Esophagus muscularis mucosa (tissue), 4 donors: ENCODE results near the gene PYHIN1. TPM values are rescaled to one million over a fixed set of nuclear protein-coding genes. Genes with fewer than 3 reads are reported as not detected.

Experiments
- DNase-seq: peaks from one replicate; pipeline ENCODE4 v3.0.0-alpha.2; 2017; ENCODE audit errors: extremely low spot score
- H3K27ac ChIP-seq, 4 donors: fragments of 200-600 bp; sonication (generic); replicated peaks in 1 of 4; 1 replicate in 3 of 4; 2 replicates in 1 of 4; pipeline ENCODE4 v1.5.1; 2016 to 2019; ENCODE audit warnings: mild to moderate bottlenecking in 1 of 4
- H3K27me3 ChIP-seq, 4 donors: fragments of 200-600 bp; sonication (generic); one replicate each; pipeline versions ENCODE4 v1.5.1 to v1.6.0; 2016 to 2019
- H3K36me3 ChIP-seq, 4 donors: fragments of 200-600 bp; sonication (generic); one replicate each; pipeline ENCODE4 v1.5.1; 2016 to 2019
- H3K4me1 ChIP-seq, 4 donors: fragments of 200-600 bp; sonication (generic); one replicate each; pipeline ENCODE4 v1.5.1; 2016 to 2019
- H3K4me3 ChIP-seq, 4 donors: fragments of 200-600 bp; sonication (generic); 1 replicate in 2 of 4; 2 replicates in 2 of 4; pipeline ENCODE4 v1.5.1; 2016 to 2019; ENCODE audit warnings: mild to moderate bottlenecking in 4 of 4, moderate library complexity in 1 of 4
- H3K9me3 ChIP-seq, 4 donors: fragments of 200-600 bp; sonication (generic); 1 replicate in 3 of 4; 2 replicates in 1 of 4; pipeline ENCODE4 v1.5.1; 2016 to 2019
- CTCF ChIP-seq, 3 experiments: fragments of 200-600 bp in 2 of 3; fragments of 450-650 bp in 1 of 3; sonication (generic) in 2 of 3; IDR thresholded peaks; one replicate each; pipeline ENCODE4 v1.5.1; 2017 to 2019; ENCODE audit warnings: antibody characterized with exemption in 3 of 3, mild to moderate bottlenecking in 2 of 3, moderate library complexity in 1 of 3
- EP300 ChIP-seq: sonication (generic); formaldehyde crosslinking; IDR thresholded peaks from one replicate; pipeline ENCODE4 v1.6.1; 2017; ENCODE audit warnings: antibody characterized with exemption
- POLR2A ChIP-seq: fragments of 450-650 bp; IDR thresholded peaks from one replicate; pipeline ENCODE4 v1.6.1; 2017; ENCODE audit warnings: antibody characterized with exemption, moderate library complexity, mild to moderate bottlenecking, low read depth
- POLR2AphosphoS5 ChIP-seq, 2 donors: sonication (generic); formaldehyde crosslinking; IDR thresholded peaks; one replicate each; pipeline ENCODE4 v1.6.1; 2017; ENCODE audit warnings: antibody characterized with exemption in 2 of 2
- WGBS: methylation state at CpG from one replicate; pipeline ENCODE4 v1.1.5; 2018; 5-methylcytosine and 5-hydroxymethylcytosine counted together
- intact Hi-C: fragments of 100-400 bp; cut with DNase I; formaldehyde crosslinking; loops from one replicate; pipeline ENCODE4 v1.15.1; 2023
- total RNA-seq, 4 donors: library from RNA; depleted of rRNA; stranded (reverse); fragments of >200 nt; gene quantifications; one replicate each; pipeline versions ENCODE4 v1.1.0 to v1.2.1, GENCODE V29; 2016

The PYHIN1 gene
- total RNA-seq, 4 donors from 2014 or later: 1.2 to 1.3 TPM; not detected in 2

DNA sequence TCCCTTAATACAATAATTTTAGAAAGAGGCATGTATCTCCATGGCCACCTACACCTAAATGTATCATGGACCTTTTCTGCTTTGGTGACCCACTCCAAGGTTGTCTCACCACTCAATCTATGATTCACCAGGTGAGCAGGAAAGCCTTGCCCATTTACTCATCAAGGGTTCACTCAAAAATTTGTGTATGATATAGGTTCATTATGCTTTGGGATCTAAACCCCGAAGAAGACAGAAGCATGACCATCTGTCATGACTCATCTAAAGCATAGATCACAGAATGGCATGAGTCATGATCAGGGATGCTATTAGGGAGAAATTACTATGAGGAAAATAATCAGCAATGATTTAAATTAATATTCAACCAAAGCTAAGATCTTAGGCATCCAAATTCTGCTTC lies 38.5 kb downstream of the PYHIN1 start:
- Histone ChIP-seq H3K4me3 (no peak overlapping the region), H3K27ac (no peak overlapping the region), H3K36me3 (no peaks in the 10 kb centered on the region), H3K9me3 (peaks cover 0 to 3% (median 0%) of the 10 kb centered on the region in 4 donors), H3K27me3 (no peaks in the 10 kb centered on the region), H3K4me1 (no peaks in the 10 kb centered on the region)
- no peak for DNase-seq
- TF ChIP-seq CTCF (IDR thresholded peaks at IDR 0.05) (no peak), EP300 (no peak), POLR2AphosphoS5 (IDR thresholded peaks at IDR 0.05) (no peak), POLR2A (no peak)
- WGBS: 88% methylated on average over 1 of the region's 1 CpG
- intact Hi-C loops: no loop called here

DNA sequence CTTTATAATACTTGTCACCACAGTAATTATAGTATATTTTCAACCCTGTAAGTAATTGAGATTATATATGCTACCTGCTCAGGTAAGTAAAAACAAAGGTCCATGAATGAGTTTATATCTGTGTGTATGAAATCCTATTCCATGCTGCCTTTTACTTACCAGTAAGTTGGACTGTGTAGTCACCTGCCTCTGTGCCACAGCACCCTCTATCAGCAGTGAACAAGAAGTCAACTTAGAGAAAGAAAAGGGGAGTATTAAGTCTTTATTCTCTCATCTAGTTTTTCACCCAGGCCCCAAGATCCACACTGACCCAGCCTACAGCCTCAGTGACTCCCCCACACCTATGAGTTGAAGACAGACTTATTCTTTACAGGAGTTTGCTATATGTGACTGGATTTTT lies 41.5 kb downstream of the PYHIN1 start:
- no peaks in the 10 kb centered on the region for H3K9me3 ChIP-seq
- intact Hi-C loops: no loop called here
- no peak for TF ChIP-seq POLR2AphosphoS5 (IDR thresholded peaks at IDR 0.05)
- TF ChIP-seq CTCF (IDR thresholded peaks at IDR 0.05): no peak
- no peak for TF ChIP-seq EP300
- TF ChIP-seq POLR2A: no peak
- H3K36me3 ChIP-seq: no peaks in the 10 kb centered on the region
- no peak overlapping the region for H3K4me3 ChIP-seq
- no peaks in the 10 kb centered on the region for H3K4me1 ChIP-seq
- no peaks in the 10 kb centered on the region for H3K27me3 ChIP-seq
- DNase-seq: no peak
- H3K27ac ChIP-seq: no peak overlapping the region

DNA sequence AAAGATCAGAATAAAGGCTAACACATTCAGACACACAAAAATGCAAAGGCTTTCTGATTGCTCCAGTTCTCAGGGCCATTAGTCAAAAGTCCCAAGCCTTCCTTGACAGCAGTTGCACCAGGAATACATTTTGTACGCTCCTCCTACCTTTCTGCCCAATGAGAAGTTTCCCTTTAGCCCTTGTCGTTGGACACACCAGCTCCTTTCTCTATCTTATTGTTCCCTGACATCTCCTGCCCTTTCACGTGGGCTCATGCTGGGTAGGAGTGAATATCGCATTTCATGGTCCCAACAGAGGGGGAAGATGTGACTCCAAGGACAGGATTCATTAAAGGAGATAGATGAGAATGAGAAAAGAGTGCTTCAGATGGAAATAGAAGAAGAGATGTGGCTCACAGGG lies 44.9 kb downstream of the PYHIN1 start:
- DNase-seq: no peak
- Histone ChIP-seq H3K9me3 (no peaks in the 10 kb centered on the region), H3K27me3 (no peaks in the 10 kb centered on the region), H3K36me3 (no peaks in the 10 kb centered on the region), H3K4me1 (no peaks in the 10 kb centered on the region), H3K4me3 (no peak overlapping the region), H3K27ac (no peak overlapping the region)
- 37% methylated on average over 4 of the region's 4 CpGs for WGBS
- no peak for TF ChIP-seq POLR2A
- no peak for TF ChIP-seq EP300
- no peak for TF ChIP-seq POLR2AphosphoS5 (IDR thresholded peaks at IDR 0.05)
- TF ChIP-seq CTCF (IDR thresholded peaks at IDR 0.05): no peak
- intact Hi-C loops: no loop called here

DNA sequence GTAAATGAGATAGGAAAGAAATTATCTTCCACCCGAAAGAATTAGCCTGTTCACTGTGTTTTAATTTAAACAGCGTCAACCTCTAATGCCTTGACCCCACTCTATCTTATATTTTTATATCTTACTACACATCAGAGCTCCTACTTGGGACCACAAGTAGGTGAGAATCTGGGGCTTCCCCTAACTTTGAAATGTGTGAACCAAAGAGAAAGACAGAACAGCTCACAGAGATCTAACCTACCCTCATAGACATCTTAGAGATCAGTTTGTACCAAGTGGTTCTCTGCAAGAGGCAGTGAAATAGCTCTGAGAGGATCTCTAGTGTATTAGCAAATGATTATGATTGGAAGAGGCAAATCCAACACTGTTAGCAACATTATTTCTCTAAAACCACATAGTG lies 47.4 kb downstream of the PYHIN1 start:
- Histone ChIP-seq H3K27ac (no peak overlapping the region), H3K4me3 (no peak overlapping the region), H3K9me3 (peaks cover 0 to 7% (median 0%) of the 10 kb centered on the region in 4 donors), H3K4me1 (no peaks in the 10 kb centered on the region), H3K36me3 (no peaks in the 10 kb centered on the region), H3K27me3 (no peaks in the 10 kb centered on the region)
- DNase-seq: no peak
- intact Hi-C loops: no loop called here
- TF ChIP-seq POLR2AphosphoS5 (IDR thresholded peaks at IDR 0.05) (no peak), CTCF (IDR thresholded peaks at IDR 0.05) (no peak), POLR2A (no peak), EP300 (no peak)
- 48% methylated on average over 2 of the region's 2 CpGs for WGBS

DNA sequence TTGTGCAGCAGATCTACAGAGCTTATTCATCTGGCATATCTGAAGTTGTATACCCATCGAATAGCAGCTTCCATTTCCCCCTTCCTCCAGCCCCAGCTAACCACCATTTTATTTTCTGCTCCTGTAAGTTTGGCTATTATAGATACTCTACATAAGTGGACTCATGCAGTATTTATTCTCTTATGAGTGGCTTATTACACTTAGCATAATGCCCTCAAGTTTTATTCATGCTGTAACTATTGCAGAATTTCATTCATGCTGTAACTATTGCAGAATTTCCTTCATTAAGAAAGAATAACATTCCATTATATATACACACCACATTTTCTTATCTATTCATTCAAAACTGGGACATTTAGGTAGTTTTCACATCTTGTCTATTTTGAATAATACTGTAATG lies 47.9 kb downstream of the PYHIN1 start:
- no peaks in the 10 kb centered on the region for H3K4me1 ChIP-seq
- no peaks in the 10 kb centered on the region for H3K27me3 ChIP-seq
- TF ChIP-seq EP300: no peak
- no peak for TF ChIP-seq POLR2AphosphoS5 (IDR thresholded peaks at IDR 0.05)
- no peak for TF ChIP-seq POLR2A
- no peak for TF ChIP-seq CTCF (IDR thresholded peaks at IDR 0.05)
- intact Hi-C loops: no loop called here
- no peaks in the 10 kb centered on the region for H3K36me3 ChIP-seq
- 68% methylated on average over 1 of the region's 1 CpG for WGBS
- no peak overlapping the region for H3K4me3 ChIP-seq
- peaks cover 0 to 7% (median 0%) of the 10 kb centered on the region in 4 donors for H3K9me3 ChIP-seq
- no peak overlapping the region for H3K27ac ChIP-seq
- DNase-seq: no peak
